Measurements from ENCODE around the gene SRF. TPM values are rescaled to one million over a fixed set of nuclear protein-coding genes. Genes with fewer than 3 reads are reported as not detected.

SRF gene
- total RNA-seq, 1 experiment from 2014 or later, result 46.2 TPM

DNA sequence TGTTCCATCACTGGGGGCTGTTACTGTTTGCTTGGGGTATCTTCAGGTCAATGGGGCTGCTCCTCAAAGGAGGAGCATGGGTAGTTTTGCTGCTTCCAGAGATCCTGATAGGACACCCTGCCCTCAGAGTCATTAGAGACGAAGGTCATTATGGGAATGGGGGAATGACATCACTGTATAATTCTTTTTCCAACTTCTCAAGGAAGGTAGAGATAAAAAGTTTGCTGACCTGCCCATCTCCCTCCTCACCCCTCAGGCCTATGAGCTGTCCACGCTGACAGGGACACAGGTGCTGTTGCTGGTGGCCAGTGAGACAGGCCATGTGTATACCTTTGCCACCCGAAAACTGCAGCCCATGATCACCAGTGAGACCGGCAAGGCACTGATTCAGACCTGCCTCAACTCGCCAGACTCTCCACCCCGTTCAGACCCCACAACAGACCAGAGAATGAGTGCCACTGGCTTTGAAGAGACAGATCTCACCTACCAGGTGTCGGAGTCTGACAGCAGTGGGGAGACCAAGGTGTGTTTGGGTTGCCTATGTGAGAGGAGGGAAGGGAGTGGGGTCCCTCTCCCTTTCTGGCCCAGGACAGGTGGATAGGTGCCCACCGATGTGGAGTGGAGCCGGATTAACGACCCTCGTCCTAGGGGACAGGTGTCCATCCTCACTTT lies 2.7 kb downstream of the SRF start:
- DNase-seq (ENCODE audit: low spot score) (no peak), ATAC-seq (no peak)
- peak overlapping the region; percentile 62; the same call in 1 of the 2 replicates for H3K27ac Mint-ChIP-seq
- H3K4me3 Mint-ChIP-seq, result peak overlapping the region; percentile 94
- peaks cover 33% of the 10 kb centered on the region for H3K4me1 Mint-ChIP-seq
- TF ChIP-seq, protein P1, sequence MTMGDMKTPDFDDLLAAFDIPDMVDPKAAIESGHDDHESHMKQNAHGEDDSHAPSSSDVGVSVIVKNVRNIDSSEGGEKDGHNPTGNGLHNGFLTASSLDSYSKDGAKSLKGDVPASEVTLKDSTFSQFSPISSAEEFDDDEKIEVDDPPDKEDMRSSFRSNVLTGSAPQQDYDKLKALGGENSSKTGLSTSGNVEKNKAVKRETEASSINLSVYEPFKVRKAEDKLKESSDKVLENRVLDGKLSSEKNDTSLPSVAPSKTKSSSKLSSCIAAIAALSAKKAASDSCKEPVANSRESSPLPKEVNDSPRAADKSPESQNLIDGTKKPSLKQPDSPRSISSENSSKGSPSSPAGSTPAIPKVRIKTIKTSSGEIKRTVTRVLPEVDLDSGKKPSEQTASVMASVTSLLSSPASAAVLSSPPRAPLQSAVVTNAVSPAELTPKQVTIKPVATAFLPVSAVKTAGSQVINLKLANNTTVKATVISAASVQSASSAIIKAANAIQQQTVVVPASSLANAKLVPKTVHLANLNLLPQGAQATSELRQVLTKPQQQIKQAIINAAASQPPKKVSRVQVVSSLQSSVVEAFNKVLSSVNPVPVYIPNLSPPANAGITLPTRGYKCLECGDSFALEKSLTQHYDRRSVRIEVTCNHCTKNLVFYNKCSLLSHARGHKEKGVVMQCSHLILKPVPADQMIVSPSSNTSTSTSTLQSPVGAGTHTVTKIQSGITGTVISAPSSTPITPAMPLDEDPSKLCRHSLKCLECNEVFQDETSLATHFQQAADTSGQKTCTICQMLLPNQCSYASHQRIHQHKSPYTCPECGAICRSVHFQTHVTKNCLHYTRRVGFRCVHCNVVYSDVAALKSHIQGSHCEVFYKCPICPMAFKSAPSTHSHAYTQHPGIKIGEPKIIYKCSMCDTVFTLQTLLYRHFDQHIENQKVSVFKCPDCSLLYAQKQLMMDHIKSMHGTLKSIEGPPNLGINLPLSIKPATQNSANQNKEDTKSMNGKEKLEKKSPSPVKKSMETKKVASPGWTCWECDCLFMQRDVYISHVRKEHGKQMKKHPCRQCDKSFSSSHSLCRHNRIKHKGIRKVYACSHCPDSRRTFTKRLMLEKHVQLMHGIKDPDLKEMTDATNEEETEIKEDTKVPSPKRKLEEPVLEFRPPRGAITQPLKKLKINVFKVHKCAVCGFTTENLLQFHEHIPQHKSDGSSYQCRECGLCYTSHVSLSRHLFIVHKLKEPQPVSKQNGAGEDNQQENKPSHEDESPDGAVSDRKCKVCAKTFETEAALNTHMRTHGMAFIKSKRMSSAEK (CRISPR knock-in tag; IDR thresholded peaks at IDR 0.05; ENCODE audit: borderline replicate concordance), result 0 out of 2 replicates have a peak, but pooled peaks have one; percentile 42
- TF ChIP-seq FOXJ3 (CRISPR knock-in tag; IDR thresholded peaks at IDR 0.05; ENCODE audit: borderline replicate concordance) (no peak), ELF4 (CRISPR knock-in tag; IDR thresholded peaks at IDR 0.05; ENCODE audit: low read depth) (no peak)
- TF ChIP-seq, protein P2, sequence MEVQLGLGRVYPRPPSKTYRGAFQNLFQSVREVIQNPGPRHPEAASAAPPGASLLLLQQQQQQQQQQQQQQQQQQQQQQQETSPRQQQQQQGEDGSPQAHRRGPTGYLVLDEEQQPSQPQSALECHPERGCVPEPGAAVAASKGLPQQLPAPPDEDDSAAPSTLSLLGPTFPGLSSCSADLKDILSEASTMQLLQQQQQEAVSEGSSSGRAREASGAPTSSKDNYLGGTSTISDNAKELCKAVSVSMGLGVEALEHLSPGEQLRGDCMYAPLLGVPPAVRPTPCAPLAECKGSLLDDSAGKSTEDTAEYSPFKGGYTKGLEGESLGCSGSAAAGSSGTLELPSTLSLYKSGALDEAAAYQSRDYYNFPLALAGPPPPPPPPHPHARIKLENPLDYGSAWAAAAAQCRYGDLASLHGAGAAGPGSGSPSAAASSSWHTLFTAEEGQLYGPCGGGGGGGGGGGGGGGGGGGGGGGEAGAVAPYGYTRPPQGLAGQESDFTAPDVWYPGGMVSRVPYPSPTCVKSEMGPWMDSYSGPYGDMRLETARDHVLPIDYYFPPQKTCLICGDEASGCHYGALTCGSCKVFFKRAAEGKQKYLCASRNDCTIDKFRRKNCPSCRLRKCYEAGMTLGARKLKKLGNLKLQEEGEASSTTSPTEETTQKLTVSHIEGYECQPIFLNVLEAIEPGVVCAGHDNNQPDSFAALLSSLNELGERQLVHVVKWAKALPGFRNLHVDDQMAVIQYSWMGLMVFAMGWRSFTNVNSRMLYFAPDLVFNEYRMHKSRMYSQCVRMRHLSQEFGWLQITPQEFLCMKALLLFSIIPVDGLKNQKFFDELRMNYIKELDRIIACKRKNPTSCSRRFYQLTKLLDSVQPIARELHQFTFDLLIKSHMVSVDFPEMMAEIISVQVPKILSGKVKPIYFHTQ (CRISPR knock-in tag; IDR thresholded peaks at IDR 0.05), result 0 out of 2 replicates have a peak, but pooled peaks have one; percentile 18
- CTCF ChIA-PET, result interaction anchor here (1.0 to 2.2 kb wide), 10 partner anchors 30 to 245 kb away, joined by 3 to 16 read pairs (median 4); partner anchors contain the start of genes CNPY3, DNPH1, KLHDC3 and PTK7
- peaks cover 12% of the 10 kb centered on the region for H3K27me3 Mint-ChIP-seq (ENCODE audit: low read depth)
- H3K9me3 Mint-ChIP-seq, result no peaks in the 10 kb centered on the region
- POLR2A ChIA-PET, result interaction anchor here (1.0 to 2.8 kb wide), 7 partner anchors 9 to 244 kb away, joined by 3 to 8 read pairs (median 4); partner anchors contain the start of genes CNPY3, DNPH1, KLC4 and MRPL2
- H3K36me3 Mint-ChIP-seq, result peaks cover 31% of the 10 kb centered on the region

DNA sequence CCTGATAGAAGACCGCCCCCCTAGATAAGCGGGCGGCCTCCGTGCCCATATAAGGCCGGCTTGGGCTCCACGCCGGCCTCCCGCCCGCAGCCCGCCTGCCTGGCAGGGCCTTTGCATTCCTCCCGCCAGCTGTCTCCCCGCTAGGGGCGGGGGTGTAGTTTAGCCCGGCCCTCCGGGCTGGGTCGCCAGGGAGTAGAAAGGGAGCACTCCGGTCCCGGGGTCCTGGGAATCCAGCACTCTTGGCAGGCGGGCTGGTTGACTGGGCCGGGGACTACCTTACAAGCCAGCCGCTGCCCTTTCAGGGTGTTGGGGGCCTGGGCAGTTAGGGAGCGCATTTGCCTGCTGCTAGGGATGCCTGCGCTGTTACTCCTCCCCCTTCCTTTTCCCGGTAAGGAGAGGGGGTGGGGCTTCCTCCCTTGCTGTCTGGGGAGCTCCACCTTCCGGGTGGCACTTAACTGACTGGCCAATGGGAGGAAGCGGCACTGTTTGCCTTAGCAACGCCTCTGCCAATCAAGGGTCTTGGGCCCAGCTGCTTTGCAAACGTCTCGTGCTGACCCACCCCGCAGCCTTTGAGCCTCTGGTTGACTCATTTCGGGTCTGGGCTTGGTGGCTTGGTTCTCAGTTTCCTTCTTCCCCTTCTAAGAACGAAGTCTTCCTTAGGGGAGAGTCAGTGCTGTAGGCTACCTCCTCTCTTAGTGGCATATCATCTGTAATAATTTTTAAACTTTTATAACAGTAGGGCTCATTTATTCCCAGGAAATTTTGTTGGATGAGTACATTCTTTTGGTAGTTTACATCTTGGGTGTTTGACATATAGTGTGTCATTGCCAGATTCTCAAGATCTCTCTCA lies 3.4 kb downstream of the SRF start:
- Mint-ChIP-seq H3K4me1 (peaks cover 31% of the 10 kb centered on the region), H3K36me3 (peaks cover 36% of the 10 kb centered on the region), H3K4me3 (peak overlapping the region; percentile 94), H3K27ac (peak overlapping the region; percentile 86), H3K27me3 (ENCODE audit: low read depth) (peaks cover 10% of the 10 kb centered on the region), H3K9me3 (no peaks in the 10 kb centered on the region)
- ATAC-seq (peak; percentile 70), DNase-seq (ENCODE audit: low spot score) (peak; percentile 97)
- POLR2A ChIA-PET, result interaction anchor here (0.6 to 2.8 kb wide), 9 partner anchors 9 to 245 kb away, joined by 3 to 8 read pairs (median 4); partner anchors contain the start of genes CNPY3, DNPH1, KLC4 and MRPL2
- CTCF ChIA-PET, result interaction anchor here (0.6 to 2.2 kb wide), 15 partner anchors 31 to 263 kb away, joined by 3 to 16 read pairs (median 3); partner anchors contain the start of genes CNPY3, CRIP3, DNPH1 and KLHDC3
- TF ChIP-seq NR3C1 (CRISPR knock-in tag; conservative IDR thresholded peaks at IDR 0.05; ENCODE audit: low read depth) (no peak), GRHL2 (CRISPR knock-in tag; IDR thresholded peaks at IDR 0.05; ENCODE audit: insufficient replicate concordance, severe bottlenecking) (no peak), SP1 (CRISPR knock-in tag; conservative IDR thresholded peaks at IDR 0.05) (peak; percentile 12; the same call in 1 of the 2 replicates), ETV6 (CRISPR knock-in tag; IDR thresholded peaks at IDR 0.05) (0 out of 2 replicates have a peak, but pooled peaks have one; percentile 14), JUN (CRISPR knock-in tag; IDR thresholded peaks at IDR 0.05) (no peak), ZNF396 (CRISPR knock-in tag; IDR thresholded peaks at IDR 0.05; ENCODE audit: borderline replicate concordance) (no peak), TEAD1 (CRISPR knock-in tag; IDR thresholded peaks at IDR 0.05) (0 out of 2 replicates have a peak, but pooled peaks have one; percentile 38)
- TF ChIP-seq, protein P3, sequence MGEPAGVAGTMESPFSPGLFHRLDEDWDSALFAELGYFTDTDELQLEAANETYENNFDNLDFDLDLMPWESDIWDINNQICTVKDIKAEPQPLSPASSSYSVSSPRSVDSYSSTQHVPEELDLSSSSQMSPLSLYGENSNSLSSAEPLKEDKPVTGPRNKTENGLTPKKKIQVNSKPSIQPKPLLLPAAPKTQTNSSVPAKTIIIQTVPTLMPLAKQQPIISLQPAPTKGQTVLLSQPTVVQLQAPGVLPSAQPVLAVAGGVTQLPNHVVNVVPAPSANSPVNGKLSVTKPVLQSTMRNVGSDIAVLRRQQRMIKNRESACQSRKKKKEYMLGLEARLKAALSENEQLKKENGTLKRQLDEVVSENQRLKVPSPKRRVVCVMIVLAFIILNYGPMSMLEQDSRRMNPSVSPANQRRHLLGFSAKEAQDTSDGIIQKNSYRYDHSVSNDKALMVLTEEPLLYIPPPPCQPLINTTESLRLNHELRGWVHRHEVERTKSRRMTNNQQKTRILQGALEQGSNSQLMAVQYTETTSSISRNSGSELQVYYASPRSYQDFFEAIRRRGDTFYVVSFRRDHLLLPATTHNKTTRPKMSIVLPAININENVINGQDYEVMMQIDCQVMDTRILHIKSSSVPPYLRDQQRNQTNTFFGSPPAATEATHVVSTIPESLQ (CRISPR knock-in tag; IDR thresholded peaks at IDR 0.05), result no peak
- TF ChIP-seq, protein P4, sequence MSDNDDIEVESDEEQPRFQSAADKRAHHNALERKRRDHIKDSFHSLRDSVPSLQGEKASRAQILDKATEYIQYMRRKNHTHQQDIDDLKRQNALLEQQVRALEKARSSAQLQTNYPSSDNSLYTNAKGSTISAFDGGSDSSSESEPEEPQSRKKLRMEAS (CRISPR knock-in tag; IDR thresholded peaks at IDR 0.05), result no peak
- TF ChIP-seq, protein P1 (CRISPR knock-in tag; IDR thresholded peaks at IDR 0.05; ENCODE audit: borderline replicate concordance), result 0 out of 2 replicates have a peak, but pooled peaks have one; percentile 58
- TF ChIP-seq, protein P5, sequence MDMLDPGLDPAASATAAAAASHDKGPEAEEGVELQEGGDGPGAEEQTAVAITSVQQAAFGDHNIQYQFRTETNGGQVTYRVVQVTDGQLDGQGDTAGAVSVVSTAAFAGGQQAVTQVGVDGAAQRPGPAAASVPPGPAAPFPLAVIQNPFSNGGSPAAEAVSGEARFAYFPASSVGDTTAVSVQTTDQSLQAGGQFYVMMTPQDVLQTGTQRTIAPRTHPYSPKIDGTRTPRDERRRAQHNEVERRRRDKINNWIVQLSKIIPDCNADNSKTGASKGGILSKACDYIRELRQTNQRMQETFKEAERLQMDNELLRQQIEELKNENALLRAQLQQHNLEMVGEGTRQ (CRISPR knock-in tag; IDR thresholded peaks at IDR 0.05), result no peak

Measured in WTC11 (cell line).